Panc1 (cell line): ENCODE results near the gene B2M. TPM values are rescaled to one million over a fixed set of nuclear protein-coding genes. Genes with fewer than 3 reads are reported as not detected.
"Not testable (repeated sequence)": the region's sequence is repeated elsewhere in the genome, so short reads cannot be mapped to it uniquely, and the experiment has no call there.

Experiments
- ATAC-seq: fragments of 200-7000 bp; cut with Tn5 transposase; 2 replicates; pipeline ENCODE4 v1.9.1; 2020; ENCODE audit warnings: mild to moderate bottlenecking, moderate library complexity
- BruUV-seq: library from RNA; stranded (reverse); fragments of 400-500 nt; replicated peaks from 2 replicates; lab custom pipeline; 2021; lab: Mats Ljungman, UMichigan
- CTCF ChIA-PET: fragments of 300-600 bp; sonication (Branson Sonifier 250); formaldehyde crosslinking; loops from one replicate; lab custom pipeline; 2022; ENCODE audit warnings: antibody characterized with exemption; lab: Charles Lee
- POLR2A ChIA-PET: fragments of 300-600 bp; sonication (Branson Sonifier 250); formaldehyde crosslinking; loops from one replicate; lab custom pipeline; 2022; ENCODE audit warnings: antibody characterized with exemption; lab: Charles Lee
- DNase-seq: peaks from one replicate; pipeline ENCODE4 v3.0.0-alpha.2; 2010; ENCODE audit warnings: low read depth, low spot score
- H3K27ac ChIP-seq: 2 replicates; pipeline ENCODE4 v1.5.1; 2011; ENCODE audit warnings: mild to moderate bottlenecking, low read length, inconsistent platforms
- H3K27me3 ChIP-seq: fragments of 200-500 bp; sonication (Bioruptor generic); 2 replicates; pipeline ENCODE4 v1.6.0; 2014; ENCODE audit warnings: low read length, inconsistent platforms; ENCODE audit not compliant: control insufficient read depth, insufficient read depth
- H3K36me3 ChIP-seq: fragments of 200-500 bp; sonication (Bioruptor generic); 2 replicates; pipeline ENCODE4 v1.5.1; 2014; ENCODE audit warnings: inconsistent platforms, mild to moderate bottlenecking, low read length, moderate library complexity; ENCODE audit not compliant: control insufficient read depth, insufficient read depth
- H3K4me1 ChIP-seq: 2 replicates; pipeline ENCODE4 v1.5.1; 2011; ENCODE audit warnings: inconsistent platforms, mild to moderate bottlenecking, low read length, moderate library complexity; ENCODE audit not compliant: control insufficient read depth, insufficient read depth
- H3K4me3 ChIP-seq, 2 experiments: 2 replicates each; pipeline ENCODE4 v1.5.1; 2011 to 2012; ENCODE audit warnings: low read depth in 2 of 2, low read length in 2 of 2, mild to moderate bottlenecking in 2 of 2, inconsistent platforms in 1 of 2, moderate library complexity in 1 of 2
- H3K9me3 ChIP-seq: fragments of 200-500 bp; sonication (Bioruptor generic); 2 replicates; pipeline ENCODE4 v1.5.1; 2014; ENCODE audit warnings: low read depth, mild to moderate bottlenecking, inconsistent platforms, low read length, moderate library complexity; ENCODE audit not compliant: control insufficient read depth, insufficient read depth
- CTCF ChIP-seq: fragments of 450-650 bp; IDR thresholded peaks from 2 replicates; pipeline ENCODE4 v1.5.1; 2017; ENCODE audit warnings: mild to moderate bottlenecking
- POLR2AphosphoS5 ChIP-seq: IDR thresholded peaks from 2 replicates; pipeline ENCODE4 v1.6.1; 2012; ENCODE audit warnings: mild to moderate bottlenecking, low read depth, low read length, moderate library complexity
- REST ChIP-seq, 2 experiments: IDR thresholded peaks; 2 replicates each; pipeline ENCODE4 v1.6.1; 2011 to 2012; ENCODE audit warnings: low read depth in 2 of 2, control low read depth in 1 of 2, low read length in 1 of 2, mild to moderate bottlenecking in 1 of 2, moderate library complexity in 1 of 2; ENCODE audit not compliant: insufficient read depth in 1 of 2
- SIN3A ChIP-seq: IDR thresholded peaks from 2 replicates; pipeline ENCODE4 v1.6.1; 2012; ENCODE audit warnings: low read depth, mild to moderate bottlenecking, low read length, moderate library complexity, borderline replicate concordance; ENCODE audit not compliant: insufficient read depth
- TCF7L2 ChIP-seq: IDR thresholded peaks from 2 replicates; pipeline ENCODE4 v1.6.1; 2011; ENCODE audit warnings: mild to moderate bottlenecking, low read depth, low read length, inconsistent platforms
- in situ Hi-C: cut with HindIII; loops from 2 replicates; pipeline ENCODE4 v1.10.0; 2016; ENCODE audit warnings: low sequenced_read_pairs, low pct_unique_long_range_greater_than_20kb
- intact Hi-C: fragments of 100-400 bp; cut with micrococcal nuclease; formaldehyde crosslinking; loops from one replicate; pipeline ENCODE4 v1.10.0; 2022; ENCODE audit not compliant: unreplicated experiment
- total RNA-seq: library from RNA; stranded (reverse); gene quantifications from one replicate; pipeline ENCODE4 v1.2.1, GENCODE V29; 2021; ENCODE audit not compliant: unreplicated experiment

The B2M gene
- total RNA-seq, 1 experiment from 2014 or later, result 914 TPM

GRCh38 chr15:44727485-44728231 is 16.3 kb downstream of the B2M start:
- BruUV-seq, result no TSS peak
- CTCF ChIA-PET, result interaction anchor here (1.0 to 1.6 kb wide), 2 partner anchors 10 to 15 kb away, joined by 3 to 26 read pairs; no protein-coding TSS in a partner anchor
- in situ Hi-C loops, result no loop called here

GRCh38 chr15:44728232-44728575 is 16.9 kb downstream of the B2M start:
- peaks cover 43% of the 10 kb centered on the region for H3K4me1 ChIP-seq
- H3K9me3 ChIP-seq, H3K27me3 ChIP-seq, in situ Hi-C loops, ATAC-seq, H3K36me3 ChIP-seq, DNase-seq, intact Hi-C loops: not testable (repeated sequence)
- H3K4me3 ChIP-seq, result peak overlapping the region; percentile 91 to 96
- ChIA-PET POLR2A (interaction anchor here (0.6 to 5.4 kb wide), 4 partner anchors 10 to 148 kb away, joined by 3 to 28 read pairs (median 4); partner anchors contain the start of genes B2M and PATL2), CTCF (interaction anchor here (1.0 to 1.6 kb wide), 2 partner anchors 10 to 15 kb away, joined by 3 to 26 read pairs; no protein-coding TSS in a partner anchor)
- TSS peak; percentile 95 for BruUV-seq
- H3K27ac ChIP-seq, result peak overlapping the region; percentile 99

More at GRCh38 chr15:44727485-44728231, 16.3 kb downstream of the B2M start:
- intact Hi-C loops, result no loop called here
- Histone ChIP-seq H3K4me3 (peak overlapping the region; percentile 91 to 96), H3K4me1 (peaks cover 43% of the 10 kb centered on the region), H3K27me3 (no peaks in the 10 kb centered on the region), H3K27ac (peak overlapping the region; percentile 99), H3K9me3 (no peaks in the 10 kb centered on the region), H3K36me3 (no peaks in the 10 kb centered on the region; the same call in 1 of the 2 replicates)
- no peak for TF ChIP-seq TCF7L2
- TF ChIP-seq REST (IDR thresholded peaks at IDR 0.05; ENCODE audit: insufficient read depth in 1 of 2, low read depth in 2 of 2, low read length in 1 of 2), result peak in 1 of 2 experiments; percentile 26; a peak in 1 of 4 replicates
- TF ChIP-seq SIN3A, result no peak
- TF ChIP-seq CTCF, result no peak
- TF ChIP-seq POLR2AphosphoS5, result no peak
- ATAC-seq (no peak), DNase-seq (no peak)
- POLR2A ChIA-PET, result interaction anchor here (0.6 to 5.4 kb wide), 2 partner anchors 15 to 148 kb away, joined by 3 to 28 read pairs; partner anchors contain the start of genes B2M and PATL2
